HPDE6-E6E7 (cell line): ENCODE data around the gene LMNA.
"Not testable (repeated sequence)": the region's sequence is repeated elsewhere in the genome, so short reads cannot be mapped to it uniquely, and the experiment has no call there.

Source experiments
- DNase-seq: peaks from one replicate; pipeline ENCODE4 v3.0.0; 2011; ENCODE audit warnings: missing footprints; ENCODE audit errors: extremely low spot score

The LMNA gene

GRCh38 chr1:156122086-156122485 lies 7.6 kb downstream of the LMNA start:
- DNase-seq = no peak

- no peak for DNase-seq
These were observed 8.2 kb downstream of the LMNA start for GRCh38 chr1:156122519-156123355.

DNA sequence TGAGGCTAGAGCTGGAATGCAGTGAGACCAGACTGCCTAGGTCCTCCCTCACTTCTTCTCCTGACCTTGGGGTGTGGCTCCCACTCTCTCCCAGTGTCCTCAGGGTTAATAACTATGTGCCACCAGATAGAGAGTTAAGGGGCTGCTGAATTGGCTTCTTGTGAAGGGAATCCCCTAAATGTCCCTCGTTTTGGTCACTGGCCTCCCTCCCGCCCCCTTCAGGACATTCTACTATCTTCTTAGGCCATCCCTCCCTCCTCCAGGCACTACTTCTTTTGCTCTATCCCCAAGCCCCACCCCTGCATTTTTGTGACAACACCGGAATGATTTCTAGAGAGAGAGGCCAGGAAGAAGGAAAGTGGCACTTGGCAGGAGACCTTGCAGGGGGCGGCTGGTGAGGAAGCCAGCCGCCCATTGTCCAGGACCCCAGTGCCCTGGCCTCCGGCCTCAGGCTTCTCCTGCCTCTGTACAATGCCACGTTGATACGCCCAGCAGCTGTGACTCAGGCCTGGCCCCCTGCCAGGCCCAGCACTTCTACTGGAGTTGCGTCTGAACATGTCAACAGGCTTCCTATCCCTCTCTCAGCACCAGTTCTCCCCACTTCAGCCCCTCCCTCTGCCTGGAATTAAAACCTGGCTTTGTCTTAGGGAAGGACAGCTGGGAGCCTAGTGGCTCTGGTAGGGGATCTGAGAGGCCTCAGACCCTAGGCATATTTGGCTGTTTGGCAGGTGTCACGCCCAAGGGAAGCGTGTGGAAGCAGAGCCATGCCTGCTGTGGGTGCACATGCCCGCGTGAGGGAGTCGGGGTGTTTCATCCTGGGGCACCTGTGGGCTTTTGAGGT lies 9.1 kb downstream of the LMNA start:
- peak; percentile 71 for DNase-seq

- DNase-seq = no peak
These were observed 10.3 kb downstream of the LMNA start for GRCh38 chr1:156124557-156125483.

- DNase-seq = not testable (repeated sequence)
These were observed 11.0 kb downstream of the LMNA start for GRCh38 chr1:156125544-156125943.

- peak; percentile 64 for DNase-seq
These were observed 11.6 kb downstream of the LMNA start for GRCh38 chr1:156126043-156126629.

DNA sequence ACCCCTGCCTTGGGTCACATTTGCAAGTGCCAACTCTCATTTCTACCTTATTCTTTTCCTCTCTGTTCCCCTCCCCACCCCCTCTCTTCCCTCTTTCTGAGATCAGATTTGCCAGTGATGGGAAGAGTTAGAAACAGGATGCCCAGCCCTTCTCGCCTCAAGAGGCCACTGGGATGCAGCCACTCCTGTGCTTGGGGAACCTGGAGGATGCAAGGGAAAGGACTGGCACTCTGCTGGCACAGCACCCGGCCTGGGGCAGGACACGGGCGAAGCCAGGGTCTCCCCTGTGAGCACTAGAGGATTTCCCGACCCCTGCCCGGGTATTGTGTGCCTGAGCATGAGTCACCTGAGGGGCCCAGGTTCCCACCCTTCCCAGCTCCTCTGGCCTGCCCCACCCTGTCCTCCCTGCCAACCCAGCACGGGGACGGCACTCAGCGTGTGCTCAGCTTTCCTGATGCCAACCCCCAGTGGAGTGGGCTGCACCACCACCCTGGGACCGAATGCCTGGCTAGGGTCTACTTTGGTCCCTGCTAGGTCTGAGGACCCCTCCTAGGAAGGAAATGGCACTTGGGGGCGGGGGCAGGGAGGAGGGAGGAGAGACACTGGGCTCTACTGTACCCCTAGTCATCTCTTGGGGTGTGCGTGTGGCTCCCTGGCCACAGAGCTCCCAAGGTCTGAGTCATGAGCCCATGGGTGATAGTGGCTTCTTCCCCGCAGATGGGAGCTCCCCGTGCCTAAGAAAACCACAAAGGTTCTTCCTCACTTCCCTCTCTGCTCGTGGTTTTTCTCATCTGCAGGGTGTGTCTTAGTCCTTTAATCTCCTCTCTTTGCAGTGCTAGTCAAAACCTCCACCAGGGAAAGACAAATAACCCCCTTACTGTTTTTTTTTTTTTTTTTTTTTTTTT lies 12.4 kb downstream of the LMNA start:
- DNase-seq = no peak

- DNase-seq = no peak
These were observed 13.8 kb downstream of the LMNA start for GRCh38 chr1:156128308-156128653.

GRCh38 chr1:156128654-156129597 lies 14.4 kb downstream of the LMNA start:
- no peak for DNase-seq

DNA sequence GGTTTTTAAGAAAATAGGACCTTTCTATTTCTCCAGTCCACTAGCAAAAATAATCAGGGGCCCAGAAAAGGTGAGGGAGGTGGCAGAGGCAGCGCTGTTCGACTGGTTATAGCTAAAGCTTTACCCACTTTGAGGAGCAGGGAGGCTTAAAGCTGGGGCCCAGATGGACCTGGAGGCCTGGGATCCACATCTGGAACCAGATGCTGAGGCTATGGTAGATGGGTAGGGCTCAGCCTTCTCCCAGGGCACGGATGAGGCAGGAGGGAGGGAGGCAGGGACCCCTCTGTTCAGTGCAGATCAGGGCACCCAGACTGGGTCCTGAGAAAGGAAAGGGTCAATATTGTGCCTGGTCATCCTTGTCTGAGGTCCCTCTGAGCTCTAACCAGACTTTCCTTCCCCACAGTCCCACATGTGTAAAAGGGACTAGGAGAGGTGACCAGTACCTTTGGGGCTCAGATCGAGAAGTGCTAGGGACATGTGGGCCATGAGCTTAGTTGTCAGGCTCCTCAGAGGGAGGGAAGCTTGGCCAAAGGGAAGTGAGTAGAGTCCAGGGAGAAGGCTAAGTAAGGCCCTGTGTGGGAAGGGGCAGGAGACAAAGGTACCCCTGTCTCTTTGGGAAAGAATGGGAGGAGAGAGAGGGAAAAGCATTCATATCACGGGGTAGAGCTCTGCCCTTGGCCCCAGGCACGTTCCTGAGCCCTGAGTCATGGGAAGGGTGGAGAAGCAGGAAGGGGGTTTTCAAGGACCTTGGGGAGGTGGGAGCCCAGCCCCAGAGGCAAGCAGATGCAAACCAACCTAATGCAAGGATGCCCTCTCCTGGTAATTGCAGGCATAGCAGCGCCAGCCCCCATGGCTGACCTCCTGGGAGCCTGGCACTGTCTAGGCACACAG lies 15.4 kb downstream of the LMNA start:
- DNase-seq = peak; percentile 78

GRCh38 chr1:156130578-156130942 lies 16.0 kb downstream of the LMNA start:
- DNase-seq = no peak

DNA sequence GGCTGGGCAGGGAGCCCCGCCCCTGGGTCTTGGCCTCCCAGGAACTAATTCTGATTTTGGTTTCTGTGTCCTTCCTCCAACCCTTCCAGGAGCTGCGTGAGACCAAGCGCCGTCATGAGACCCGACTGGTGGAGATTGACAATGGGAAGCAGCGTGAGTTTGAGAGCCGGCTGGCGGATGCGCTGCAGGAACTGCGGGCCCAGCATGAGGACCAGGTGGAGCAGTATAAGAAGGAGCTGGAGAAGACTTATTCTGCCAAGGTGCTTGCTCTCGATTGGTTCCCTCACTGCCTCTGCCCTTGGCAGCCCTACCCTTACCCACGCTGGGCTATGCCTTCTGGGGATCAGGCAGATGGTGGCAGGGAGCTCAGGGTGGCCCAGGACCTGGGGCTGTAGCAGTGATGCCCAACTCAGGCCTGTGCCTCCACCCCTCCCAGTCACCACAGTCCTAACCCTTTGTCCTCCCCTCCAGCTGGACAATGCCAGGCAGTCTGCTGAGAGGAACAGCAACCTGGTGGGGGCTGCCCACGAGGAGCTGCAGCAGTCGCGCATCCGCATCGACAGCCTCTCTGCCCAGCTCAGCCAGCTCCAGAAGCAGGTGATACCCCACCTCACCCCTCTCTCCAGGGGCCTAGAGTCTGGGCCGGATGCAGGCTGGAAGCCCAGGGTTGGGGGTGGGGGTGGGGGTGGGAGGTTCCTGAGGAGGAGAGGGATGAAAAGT lies 20.4 kb downstream of the LMNA start:
- DNase-seq = no peak

DNA sequence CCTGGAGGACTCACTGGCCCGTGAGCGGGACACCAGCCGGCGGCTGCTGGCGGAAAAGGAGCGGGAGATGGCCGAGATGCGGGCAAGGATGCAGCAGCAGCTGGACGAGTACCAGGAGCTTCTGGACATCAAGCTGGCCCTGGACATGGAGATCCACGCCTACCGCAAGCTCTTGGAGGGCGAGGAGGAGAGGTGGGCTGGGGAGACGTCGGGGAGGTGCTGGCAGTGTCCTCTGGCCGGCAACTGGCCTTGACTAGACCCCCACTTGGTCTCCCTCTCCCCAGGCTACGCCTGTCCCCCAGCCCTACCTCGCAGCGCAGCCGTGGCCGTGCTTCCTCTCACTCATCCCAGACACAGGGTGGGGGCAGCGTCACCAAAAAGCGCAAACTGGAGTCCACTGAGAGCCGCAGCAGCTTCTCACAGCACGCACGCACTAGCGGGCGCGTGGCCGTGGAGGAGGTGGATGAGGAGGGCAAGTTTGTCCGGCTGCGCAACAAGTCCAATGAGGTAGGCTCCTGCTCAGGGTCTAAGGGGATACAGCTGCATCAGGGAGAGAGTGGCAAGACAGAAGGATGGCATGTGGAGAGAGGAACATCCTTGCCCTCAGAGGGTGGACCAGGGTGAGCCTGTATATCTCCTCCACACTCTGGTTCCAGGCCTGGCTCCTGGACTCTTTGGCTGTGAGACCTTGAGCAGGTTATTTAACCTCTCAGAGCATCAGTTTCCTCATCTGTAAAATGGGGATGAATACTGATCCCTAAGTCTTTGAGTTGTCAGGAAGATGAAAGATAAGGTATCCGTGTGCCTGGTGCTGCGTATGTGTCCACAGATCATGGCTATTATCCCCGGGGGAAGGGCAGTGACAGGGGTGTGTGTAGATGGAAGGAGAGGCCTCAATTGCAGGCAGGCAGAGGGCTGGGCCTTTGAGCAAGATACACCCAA lies 21.7 kb downstream of the LMNA start:
- no peak for DNase-seq

GRCh38 chr1:156136970-156137483 lies 22.5 kb downstream of the LMNA start:
- no peak for DNase-seq

GRCh38 chr1:156138458-156138867 lies 24.0 kb downstream of the LMNA start:
- no peak for DNase-seq
